HG03060 (cell line): ENCODE results near the gene NMRK2.

Experiments used
- ATAC-seq: cut with Tn5 transposase; IDR thresholded peaks from one replicate; pipeline ENCODE4 v1.9.1; 2021; ENCODE audit warnings: low read depth, moderate number of reproducible peaks; ENCODE audit not compliant: unreplicated experiment

Gene NMRK2

GRCh38 chr19:3980353-3981251 lies 47.7 kb downstream of the NMRK2 start:
- no peak for ATAC-seq

- no peak for ATAC-seq
Observed at GRCh38 chr19:3981373-3981735, 48.5 kb downstream of the NMRK2 start.

GRCh38 chr19:3981736-3982681 lies 49.1 kb downstream of the NMRK2 start:
- ATAC-seq = no peak

- ATAC-seq = no peak
Observed at GRCh38 chr19:3982701-3983541, 50.1 kb downstream of the NMRK2 start.

- ATAC-seq = no peak
Observed at GRCh38 chr19:3983542-3983914, 50.7 kb downstream of the NMRK2 start.

GRCh38 chr19:3983936-3984583 lies 51.2 kb downstream of the NMRK2 start:
- no peak for ATAC-seq

GRCh38 chr19:3984584-3984907 lies 51.7 kb downstream of the NMRK2 start:
- ATAC-seq = no peak

GRCh38 chr19:3984908-3985642 lies 52.2 kb downstream of the NMRK2 start, which contains the start of gene EEF2:
TSS of gene EEF2 (minus strand) at chr19:3985463. CDS start at chr19:3985380, 83 bp downstream.
- ATAC-seq = no peak

- ATAC-seq = no peak
Observed at GRCh38 chr19:3985643-3986259, 52.9 kb downstream of the NMRK2 start.

GRCh38 chr19:3986260-3987041 lies 53.6 kb downstream of the NMRK2 start:
- no peak for ATAC-seq

- no peak for ATAC-seq
Observed at GRCh38 chr19:3987619-3988371, 54.9 kb downstream of the NMRK2 start.

GRCh38 chr19:3990815-3991117 lies 57.9 kb downstream of the NMRK2 start:
- ATAC-seq = no peak
